GM18951 (cell line): Measurements from ENCODE around the gene VWA3B.
"Not testable (repeated sequence)": the region's sequence is repeated elsewhere in the genome, so short reads cannot be mapped to it uniquely, and the experiment has no call there.

Experiments used
- POLR2A ChIP-seq: IDR thresholded peaks from 4 replicates; pipeline ENCODE4 v1.6.1; 2011; ENCODE audit warnings: mild to moderate bottlenecking; ENCODE audit not compliant: insufficient read length, insufficient read depth; ENCODE audit errors: extremely low read depth
- in situ Hi-C: fragments of 300-500 bp; cut with MboI; formaldehyde crosslinking; loops from one replicate; pipeline ENCODE4 v1.12.0; 2022; ENCODE audit warnings: low sequenced_read_pairs, mixed read lengths, inconsistent platforms; ENCODE audit not compliant: unreplicated experiment

The VWA3B gene

DNA sequence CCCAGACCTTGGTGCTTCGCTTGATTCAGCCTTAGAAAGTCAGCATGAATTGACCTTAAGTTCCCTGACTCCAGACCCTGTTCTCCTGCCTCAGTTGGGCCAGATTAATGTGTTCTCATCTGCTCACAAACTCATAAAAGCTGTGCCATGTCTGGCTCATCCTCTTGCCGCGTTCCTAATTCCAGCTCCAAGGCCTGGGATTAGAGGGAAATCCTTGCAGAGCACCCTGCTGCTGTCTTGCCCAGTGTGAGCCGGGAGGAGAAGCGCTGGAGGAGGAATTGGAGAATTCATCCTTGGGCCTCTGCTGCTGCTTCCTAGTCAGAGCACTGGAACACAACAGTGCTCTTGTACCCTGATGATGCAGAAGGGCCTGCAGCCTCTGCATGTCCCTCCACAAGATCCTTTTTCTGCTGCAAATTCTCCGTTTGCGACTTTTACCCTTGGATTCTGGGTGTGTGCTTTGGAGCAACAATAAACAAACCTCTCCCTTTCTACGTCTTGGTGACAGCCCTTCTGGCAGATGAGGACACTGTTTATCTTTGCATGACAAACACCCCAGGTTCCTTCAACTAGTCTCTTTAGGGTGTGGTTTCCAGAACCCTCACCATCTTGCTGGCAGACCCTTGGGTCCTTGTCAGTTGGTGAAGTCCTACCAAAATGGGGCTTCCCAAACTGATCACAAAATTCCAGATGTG is 212.4 kb downstream of the VWA3B start:
- TF ChIP-seq POLR2A: no peak

GRCh38 chr2:98300141-98300874 is 213.3 kb downstream of the VWA3B start:
- in situ Hi-C loops: no loop called here
- TF ChIP-seq POLR2A: no peak

More for the DNA sequence above, 212.4 kb downstream of the VWA3B start:
- in situ Hi-C loops: no loop called here

DNA sequence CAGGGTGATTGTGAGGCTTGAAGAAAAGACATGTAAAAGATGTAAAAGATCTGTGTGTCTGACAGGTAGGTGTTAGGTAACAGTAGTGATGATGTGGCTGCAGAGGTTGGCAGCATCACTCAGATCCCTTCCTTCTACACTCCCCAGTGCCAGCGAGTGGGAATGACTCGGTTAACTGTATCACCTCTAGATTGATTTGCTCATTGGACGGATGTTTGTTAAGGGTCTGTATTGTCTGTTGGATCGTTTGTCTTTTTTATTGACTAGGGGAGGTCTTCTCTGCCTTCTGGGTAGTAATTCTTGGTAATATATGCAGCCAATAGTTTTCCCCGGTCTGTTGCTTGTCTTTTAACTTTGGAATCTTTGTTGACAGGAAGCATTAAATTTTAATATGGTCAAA is 214.5 kb downstream of the VWA3B start:
- TF ChIP-seq POLR2A: no peak
- in situ Hi-C loops: no loop called here

DNA sequence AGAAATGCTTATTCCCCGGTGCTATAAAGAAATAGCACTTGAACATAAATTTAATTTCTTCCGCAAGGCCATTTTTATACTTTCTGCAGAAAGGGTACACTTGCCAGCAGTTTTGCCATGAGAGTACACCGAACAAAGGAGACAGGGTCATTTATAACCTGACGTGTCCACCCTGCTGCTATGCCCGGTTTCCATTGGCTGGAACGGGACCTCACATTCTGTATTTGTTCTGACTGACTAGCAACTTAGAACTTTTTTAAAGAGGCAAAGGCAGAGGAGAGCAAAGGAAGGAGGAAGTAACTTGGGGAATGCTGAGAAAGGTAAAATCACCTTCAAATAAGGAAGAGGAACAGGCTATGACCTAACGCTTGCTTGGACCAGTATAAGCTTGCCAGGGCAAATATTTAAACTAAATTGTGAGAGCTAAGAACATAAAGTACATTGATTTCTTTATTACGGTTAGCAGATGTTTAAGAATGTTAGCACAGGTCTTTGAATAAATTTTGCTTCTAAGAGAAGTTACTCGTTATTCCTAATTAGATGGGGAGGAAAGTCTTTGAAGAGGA is 220.2 kb downstream of the VWA3B start:
- in situ Hi-C loops: not testable (repeated sequence)

- in situ Hi-C loops: no loop called here
- no peak for TF ChIP-seq POLR2A
Measured at GRCh38 chr2:98308068-98308467, 221.1 kb downstream of the VWA3B start.

GRCh38 chr2:98308532-98308931 is 221.6 kb downstream of the VWA3B start:
- no peak for TF ChIP-seq POLR2A
- in situ Hi-C loops: no loop called here

GRCh38 chr2:98309580-98309979 is 222.6 kb downstream of the VWA3B start:
- TF ChIP-seq POLR2A: no peak
- in situ Hi-C loops: no loop called here

DNA sequence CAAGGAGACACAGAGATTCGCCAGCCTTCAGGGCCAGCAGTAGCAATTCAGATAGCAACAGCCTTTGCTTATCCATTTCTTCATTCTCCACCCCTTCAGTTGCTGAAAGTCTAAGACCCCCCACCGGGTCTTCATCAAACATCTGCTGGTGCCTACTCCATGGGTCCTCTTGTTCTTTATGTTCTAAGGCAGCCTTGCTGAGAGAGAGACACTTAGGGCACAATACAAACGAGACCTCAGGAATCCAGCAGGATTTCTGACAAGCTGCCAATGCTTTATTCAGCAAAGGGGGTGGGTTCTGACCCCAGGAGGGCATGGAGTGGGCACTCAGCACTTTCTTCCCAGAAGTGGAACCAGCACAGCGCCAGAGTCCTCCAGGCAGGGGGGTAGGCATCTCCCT is 223.0 kb downstream of the VWA3B start:
- in situ Hi-C loops: no loop called here
- TF ChIP-seq POLR2A: no peak

DNA sequence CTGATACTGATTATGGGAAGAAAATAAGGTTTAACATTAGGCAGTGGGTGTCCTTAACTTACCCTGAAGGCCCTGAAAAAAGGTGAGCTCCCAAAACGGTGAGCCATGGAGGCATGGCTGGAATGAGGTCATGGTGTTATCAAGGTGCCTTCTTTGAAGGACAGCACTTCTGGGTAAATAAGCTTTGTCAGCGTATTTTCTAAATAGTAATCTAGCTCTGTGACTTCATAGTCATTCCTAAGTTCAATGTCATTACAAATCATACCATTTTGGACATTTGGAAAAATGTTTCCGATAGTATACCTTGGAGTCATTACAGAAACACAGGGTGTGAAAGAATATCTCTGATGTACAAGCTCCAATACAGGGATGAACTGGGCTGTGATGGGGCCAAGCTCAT is 224.1 kb downstream of the VWA3B start:
- in situ Hi-C loops: no loop called here
- no peak for TF ChIP-seq POLR2A

DNA sequence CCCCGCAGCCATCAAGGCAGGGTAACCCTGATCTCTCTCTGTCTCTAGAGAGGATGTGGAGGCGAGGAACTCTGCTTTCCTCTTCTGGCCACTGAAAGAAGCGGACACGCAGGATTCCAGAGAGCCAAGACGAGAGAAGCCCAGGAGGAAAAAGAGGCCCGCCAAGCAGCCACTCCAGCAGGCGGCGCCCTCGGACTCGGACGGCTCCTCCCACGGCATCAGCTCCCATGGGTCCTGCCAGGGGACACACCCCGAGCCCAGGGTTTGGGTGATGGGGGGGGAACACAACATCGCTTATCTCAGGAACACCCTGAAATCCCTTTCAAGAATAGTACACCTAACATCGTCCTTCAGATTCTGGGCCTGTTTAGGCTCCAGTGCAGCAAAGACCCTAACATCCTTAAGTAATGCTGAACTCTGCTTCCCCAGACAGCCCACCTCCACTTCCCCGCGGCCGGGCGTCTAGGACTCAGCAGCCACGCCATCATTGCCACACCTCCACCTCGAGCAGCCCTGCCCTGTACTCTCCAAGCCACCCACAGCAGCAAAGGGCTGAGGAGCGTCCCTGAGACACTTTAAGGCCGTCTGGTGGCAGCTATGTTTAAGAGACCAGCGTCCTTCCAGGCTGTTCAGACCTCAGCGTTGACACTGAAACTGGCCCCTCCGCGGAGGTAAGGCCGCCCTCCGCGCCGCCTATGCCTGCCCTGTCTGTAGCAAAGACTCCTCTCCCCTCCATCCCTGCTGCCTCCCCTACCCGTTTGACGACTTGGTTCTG is 225.0 kb downstream of the VWA3B start:
- TF ChIP-seq POLR2A: no peak
- in situ Hi-C loops: no loop called here

- TF ChIP-seq POLR2A: no peak
- in situ Hi-C loops: no loop called here
Measured at GRCh38 chr2:98313492-98314250, 226.7 kb downstream of the VWA3B start.

GRCh38 chr2:98314251-98314650 is 227.3 kb downstream of the VWA3B start:
- TF ChIP-seq POLR2A: no peak
- in situ Hi-C loops: no loop called here

DNA sequence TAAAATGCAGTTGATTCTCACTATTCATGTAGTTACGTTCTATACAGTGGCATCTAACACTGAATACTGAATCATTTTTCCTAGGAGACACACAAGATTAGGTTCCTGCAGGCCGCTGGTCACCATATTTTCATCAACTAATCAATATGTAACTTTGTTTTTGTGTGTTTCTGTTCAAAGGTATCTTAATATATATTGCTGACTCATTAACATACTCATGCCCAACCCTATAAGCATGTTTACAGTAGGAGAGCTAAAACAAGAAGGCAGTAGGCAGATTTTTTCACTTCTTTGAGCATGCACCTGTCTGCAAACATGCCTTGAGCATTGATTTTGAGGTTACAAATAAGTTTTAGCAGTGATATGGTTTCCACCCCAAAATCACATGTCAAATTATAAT is 229.0 kb downstream of the VWA3B start:
- no peak for TF ChIP-seq POLR2A
- in situ Hi-C loops: no loop called here
